ENCODE data around the gene NRG2. TPM values are rescaled to one million over a fixed set of nuclear protein-coding genes. Genes with fewer than 3 reads are reported as not detected.

The NRG2 gene
- total and polyA plus RNA-seq, 9 donors, result 2.6 to 32.6 (median 19.3) TPM

- no peaks in the 10 kb centered on the region for H3K9me3 ChIP-seq
- WGBS, 3 donors, result 44 to 69% (median 50%) methylated on average over 9 to 10 of the region's 10 CpGs
- no peaks in the 10 kb centered on the region for H3K36me3 ChIP-seq
- intact Hi-C loops (cut with DNase I), result no loop called here
- no peaks in the 10 kb centered on the region for H3K27me3 ChIP-seq
- TF ChIP-seq, protein P1, sequence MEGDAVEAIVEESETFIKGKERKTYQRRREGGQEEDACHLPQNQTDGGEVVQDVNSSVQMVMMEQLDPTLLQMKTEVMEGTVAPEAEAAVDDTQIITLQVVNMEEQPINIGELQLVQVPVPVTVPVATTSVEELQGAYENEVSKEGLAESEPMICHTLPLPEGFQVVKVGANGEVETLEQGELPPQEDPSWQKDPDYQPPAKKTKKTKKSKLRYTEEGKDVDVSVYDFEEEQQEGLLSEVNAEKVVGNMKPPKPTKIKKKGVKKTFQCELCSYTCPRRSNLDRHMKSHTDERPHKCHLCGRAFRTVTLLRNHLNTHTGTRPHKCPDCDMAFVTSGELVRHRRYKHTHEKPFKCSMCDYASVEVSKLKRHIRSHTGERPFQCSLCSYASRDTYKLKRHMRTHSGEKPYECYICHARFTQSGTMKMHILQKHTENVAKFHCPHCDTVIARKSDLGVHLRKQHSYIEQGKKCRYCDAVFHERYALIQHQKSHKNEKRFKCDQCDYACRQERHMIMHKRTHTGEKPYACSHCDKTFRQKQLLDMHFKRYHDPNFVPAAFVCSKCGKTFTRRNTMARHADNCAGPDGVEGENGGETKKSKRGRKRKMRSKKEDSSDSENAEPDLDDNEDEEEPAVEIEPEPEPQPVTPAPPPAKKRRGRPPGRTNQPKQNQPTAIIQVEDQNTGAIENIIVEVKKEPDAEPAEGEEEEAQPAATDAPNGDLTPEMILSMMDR (IDR thresholded peaks at IDR 0.05), result no peak
- no peak for TF ChIP-seq EP300 (IDR thresholded peaks at IDR 0.05)
- H3K4me3 ChIP-seq, result no peak overlapping the region
- peak in 1 of 5 donors; percentile 59 for DNase-seq
- peak overlapping the region; percentile 11 to 70 for H3K27ac ChIP-seq
- peaks cover 30% of the 10 kb centered on the region for H3K4me1 ChIP-seq (ENCODE audit: insufficient read depth)
Observed at GRCh38 chr5:139882961-139883539, 160.0 kb downstream of the NRG2 start.

DNA sequence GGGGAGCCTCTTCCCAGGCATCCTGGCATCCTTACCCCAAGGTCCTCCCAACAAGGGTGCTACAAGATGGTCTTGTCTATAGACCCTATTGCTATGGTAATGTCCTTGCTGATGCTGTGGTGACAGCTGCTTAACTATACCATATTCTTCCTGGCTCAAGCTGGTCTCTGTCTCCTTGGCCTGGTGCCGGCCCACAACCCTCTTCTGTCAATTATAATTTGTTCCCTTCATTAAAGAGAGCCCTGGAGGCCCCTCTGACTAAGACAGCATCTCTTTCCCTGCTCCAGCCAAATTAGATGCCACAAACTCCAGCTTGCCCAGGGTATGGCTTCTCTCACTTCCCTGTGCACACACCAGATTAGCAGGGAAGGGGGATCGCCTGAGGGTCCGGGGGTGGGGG, 160.8 kb downstream of the NRG2 start:
- TF ChIP-seq, protein P1 (IDR thresholded peaks at IDR 0.05), result no peak
- TF ChIP-seq POLR2A (IDR thresholded peaks at IDR 0.05), result no peak
- peaks cover 30% of the 10 kb centered on the region for H3K4me1 ChIP-seq (ENCODE audit: insufficient read depth)
- no peaks in the 10 kb centered on the region for H3K36me3 ChIP-seq
- no peaks in the 10 kb centered on the region for H3K9me3 ChIP-seq
- no peak for DNase-seq
- 86 to 91% (median 90%) methylated on average over 3 of the region's 3 CpGs for WGBS, 3 donors
- H3K4me3 ChIP-seq, result no peak overlapping the region
- H3K27ac ChIP-seq, result peak overlapping the region; percentile 37 to 70
- intact Hi-C loops (cut with DNase I), result no loop called here
- no peaks in the 10 kb centered on the region for H3K27me3 ChIP-seq

GRCh38 chr5:139881143-139881733, 161.9 kb downstream of the NRG2 start:
- no peak for DNase-seq
- 56 to 87% (median 84%) methylated on average over 5 of the region's 5 CpGs for WGBS, 3 donors
- H3K27me3 ChIP-seq, result no peaks in the 10 kb centered on the region

GRCh38 chr5:139880416-139881142, 162.5 kb downstream of the NRG2 start:
- H3K4me1 ChIP-seq (ENCODE audit: insufficient read depth), result peaks cover 30% of the 10 kb centered on the region

More at GRCh38 chr5:139881143-139881733, 161.9 kb downstream of the NRG2 start:
- Histone ChIP-seq H3K4me1 (ENCODE audit: insufficient read depth) (peaks cover 30% of the 10 kb centered on the region), H3K4me3 (no peak overlapping the region), H3K9me3 (no peaks in the 10 kb centered on the region), H3K36me3 (no peaks in the 10 kb centered on the region), H3K27ac (peak overlapping the region; percentile 37 to 70)
- intact Hi-C loops (cut with DNase I), result no loop called here
- TF ChIP-seq, protein P1 (IDR thresholded peaks at IDR 0.05), result no peak
- TF ChIP-seq EP300 (IDR thresholded peaks at IDR 0.05) (no peak), POLR2A (IDR thresholded peaks at IDR 0.05) (no peak)

More at GRCh38 chr5:139880416-139881142, 162.5 kb downstream of the NRG2 start:
- Histone ChIP-seq H3K36me3 (no peaks in the 10 kb centered on the region), H3K27me3 (no peaks in the 10 kb centered on the region), H3K27ac (peak overlapping the region; percentile 2 to 70), H3K9me3 (no peaks in the 10 kb centered on the region), H3K4me3 (no peak overlapping the region)
- DNase-seq, result peak; percentile 43 to 82 (median 71)
- intact Hi-C loops (cut with DNase I), result no loop called here
- WGBS, 3 donors, result 10 to 37% (median 15%) methylated on average over 18 of the region's 18 CpGs
- no peak for TF ChIP-seq EP300 (IDR thresholded peaks at IDR 0.05)
- no peak for TF ChIP-seq POLR2A (IDR thresholded peaks at IDR 0.05)
- TF ChIP-seq, protein P1 (IDR thresholded peaks at IDR 0.05), result no peak

Measured in ovary (tissue), 9 donors.